T-helper 2 cell treated with Interferon-gamma antibody and Interleukin-4, amounts not matched to agents 5 μg/mL and 100 μg/mL, for 36 hours (primary cell): ENCODE results near the gene ARHGAP45.

Experiments used
- DNase-seq: peaks from one replicate; pipeline ENCODE4 v3.0.0; 2021; ENCODE audit warnings: low spot score
- H3K27ac Mint-ChIP-seq: one replicate; pipeline ENCODE4 v1.8.0; 2021; ENCODE audit warnings: mild to moderate bottlenecking, mixed read lengths
- H3K27me3 Mint-ChIP-seq: one replicate; pipeline ENCODE4 v1.8.0; 2021; ENCODE audit warnings: low read depth, mixed read lengths
- H3K36me3 Mint-ChIP-seq: one replicate; pipeline ENCODE4 v1.8.0; 2021; ENCODE audit warnings: low read depth, mixed read lengths
- H3K4me1 Mint-ChIP-seq: one replicate; pipeline ENCODE4 v1.8.0; 2021; ENCODE audit warnings: low read depth, mixed read lengths
- H3K4me3 Mint-ChIP-seq: one replicate; pipeline ENCODE4 v1.8.0; 2022; ENCODE audit warnings: mild to moderate bottlenecking, moderate library complexity, mixed read lengths
- H3K9me3 Mint-ChIP-seq: one replicate; pipeline ENCODE4 v1.8.0; 2021; ENCODE audit warnings: mixed read lengths

The ARHGAP45 gene

GRCh38 chr19:1027650-1028061, 39.3 kb upstream of the ARHGAP45 start:
- Mint-ChIP-seq H3K27me3 (no peaks in the 10 kb centered on the region), H3K4me1 (peaks cover 20% of the 10 kb centered on the region), H3K36me3 (peaks cover 30% of the 10 kb centered on the region), H3K4me3 (peak overlapping the region; percentile 99), H3K9me3 (no peaks in the 10 kb centered on the region), H3K27ac (peak overlapping the region; percentile 80)
- no peak for DNase-seq

- Mint-ChIP-seq H3K4me1 (peaks cover 21% of the 10 kb centered on the region), H3K4me3 (peak overlapping the region; percentile 99), H3K27me3 (no peaks in the 10 kb centered on the region), H3K36me3 (peaks cover 36% of the 10 kb centered on the region), H3K9me3 (no peaks in the 10 kb centered on the region), H3K27ac (peak overlapping the region; percentile 80)
- DNase-seq = peak; percentile 40
Measured at GRCh38 chr19:1028062-1028926, 38.7 kb upstream of the ARHGAP45 start.

- no peaks in the 10 kb centered on the region for H3K9me3 Mint-ChIP-seq
- no peak overlapping the region for H3K4me3 Mint-ChIP-seq
- H3K4me1 Mint-ChIP-seq = peaks cover 28% of the 10 kb centered on the region
- H3K27me3 Mint-ChIP-seq = no peaks in the 10 kb centered on the region
- peak overlapping the region; percentile 57 for H3K27ac Mint-ChIP-seq
- peaks cover 55% of the 10 kb centered on the region for H3K36me3 Mint-ChIP-seq
- DNase-seq = no peak
Measured at GRCh38 chr19:1032264-1032867, 34.6 kb upstream of the ARHGAP45 start.

- Mint-ChIP-seq H3K36me3 (peaks cover 60% of the 10 kb centered on the region), H3K27ac (peak overlapping the region; percentile 78), H3K27me3 (no peaks in the 10 kb centered on the region), H3K9me3 (no peaks in the 10 kb centered on the region), H3K4me1 (peaks cover 46% of the 10 kb centered on the region), H3K4me3 (no peak overlapping the region)
- DNase-seq = no peak
Measured at GRCh38 chr19:1035998-1036621, 30.9 kb upstream of the ARHGAP45 start.

- H3K36me3 Mint-ChIP-seq = peaks cover 53% of the 10 kb centered on the region
- peak overlapping the region; percentile 97 for H3K4me3 Mint-ChIP-seq
- peak overlapping the region; percentile 95 for H3K27ac Mint-ChIP-seq
- no peaks in the 10 kb centered on the region for H3K9me3 Mint-ChIP-seq
- no peaks in the 10 kb centered on the region for H3K27me3 Mint-ChIP-seq
- DNase-seq = no peak
- H3K4me1 Mint-ChIP-seq = peaks cover 43% of the 10 kb centered on the region
Measured at GRCh38 chr19:1037621-1038064, 29.3 kb upstream of the ARHGAP45 start.

GRCh38 chr19:1038978-1039645, 27.9 kb upstream of the ARHGAP45 start:
- Mint-ChIP-seq H3K4me3 (peak overlapping the region; percentile 97), H3K27me3 (no peaks in the 10 kb centered on the region), H3K36me3 (peaks cover 49% of the 10 kb centered on the region), H3K27ac (peak overlapping the region; percentile 95), H3K9me3 (no peaks in the 10 kb centered on the region), H3K4me1 (peaks cover 39% of the 10 kb centered on the region)
- no peak for DNase-seq

- peaks cover 54% of the 10 kb centered on the region for H3K36me3 Mint-ChIP-seq
- peak within 1 kb of the TSS; percentile 95 for H3K27ac Mint-ChIP-seq
- peaks cover 39% of the 10 kb centered on the region for H3K4me1 Mint-ChIP-seq
Measured at GRCh38 chr19:1039646-1040475, 27.1 kb upstream of the ARHGAP45 start, which contains the start of gene ABCA7. ABCA7 (plus strand) TSS chr19:1040107; CDS start chr19:1041362, 1,255 bp downstream.

GRCh38 chr19:1040476-1041271, 26.3 kb upstream of the ARHGAP45 start:
- Mint-ChIP-seq H3K4me3 (peak overlapping the region; percentile 97), H3K27ac (peak overlapping the region; percentile 95), H3K9me3 (no peaks in the 10 kb centered on the region), H3K27me3 (no peaks in the 10 kb centered on the region), H3K36me3 (peaks cover 50% of the 10 kb centered on the region), H3K4me1 (peaks cover 35% of the 10 kb centered on the region)
- DNase-seq = peak; percentile 88

More at GRCh38 chr19:1039646-1040475, 27.1 kb upstream of the ARHGAP45 start, which contains the start of gene ABCA7:
- peak; percentile 99 for DNase-seq
- no peaks in the 10 kb centered on the region for H3K9me3 Mint-ChIP-seq
- H3K27me3 Mint-ChIP-seq = no peaks in the 10 kb centered on the region
- peak within 1 kb of the TSS; percentile 97 for H3K4me3 Mint-ChIP-seq

- H3K4me3 Mint-ChIP-seq = peak overlapping the region; percentile 97
- H3K27me3 Mint-ChIP-seq = no peaks in the 10 kb centered on the region
- peak overlapping the region; percentile 95 for H3K27ac Mint-ChIP-seq
- peaks cover 44% of the 10 kb centered on the region for H3K36me3 Mint-ChIP-seq
- H3K9me3 Mint-ChIP-seq = no peaks in the 10 kb centered on the region
- no peak for DNase-seq
- peaks cover 33% of the 10 kb centered on the region for H3K4me1 Mint-ChIP-seq
Measured at GRCh38 chr19:1041272-1041834, 25.6 kb upstream of the ARHGAP45 start.

GRCh38 chr19:1041835-1042685, 24.9 kb upstream of the ARHGAP45 start:
- Mint-ChIP-seq H3K9me3 (no peaks in the 10 kb centered on the region), H3K36me3 (peaks cover 37% of the 10 kb centered on the region), H3K4me3 (peak overlapping the region; percentile 9), H3K27me3 (no peaks in the 10 kb centered on the region), H3K4me1 (peaks cover 30% of the 10 kb centered on the region), H3K27ac (no peak overlapping the region)
- no peak for DNase-seq

GRCh38 chr19:1042689-1043511, 24.1 kb upstream of the ARHGAP45 start:
- Mint-ChIP-seq H3K27ac (no peak overlapping the region), H3K27me3 (no peaks in the 10 kb centered on the region), H3K4me3 (peak overlapping the region; percentile 9), H3K36me3 (peaks cover 30% of the 10 kb centered on the region), H3K9me3 (no peaks in the 10 kb centered on the region), H3K4me1 (peaks cover 25% of the 10 kb centered on the region)
- no peak for DNase-seq
